GM12874 (cell line): ENCODE results near the gene NDUFAF3.

ENCODE experiments used
- CTCF ChIP-seq: IDR thresholded peaks from 2 replicates; pipeline ENCODE4 v1.5.1; 2011; ENCODE audit warnings: low read depth, mild to moderate bottlenecking, control low read depth, low read length, moderate library complexity; ENCODE audit not compliant: insufficient read depth

The NDUFAF3 gene

GRCh38 chr3:49013113-49013737 is 8.7 kb upstream of the NDUFAF3 start:
- no peak for TF ChIP-seq CTCF

- TF ChIP-seq CTCF, result peak; percentile 79
Observed at GRCh38 chr3:49013738-49014660, 7.9 kb upstream of the NDUFAF3 start.

- TF ChIP-seq CTCF, result no peak
Observed at GRCh38 chr3:49015072-49015471, 6.8 kb upstream of the NDUFAF3 start.

- TF ChIP-seq CTCF, result no peak
Observed at GRCh38 chr3:49015765-49016164, 6.2 kb upstream of the NDUFAF3 start.

GRCh38 chr3:49016414-49017228 is 5.3 kb upstream of the NDUFAF3 start:
- no peak for TF ChIP-seq CTCF

- TF ChIP-seq CTCF, result no peak
Observed at GRCh38 chr3:49017229-49017970, 4.5 kb upstream of the NDUFAF3 start.
